Measurements from ENCODE around the gene RASL12.

RASL12 gene

GRCh38 chr15:65072617-65073016 is 4.8 kb upstream of the RASL12 start:
- no peak for DNase-seq

GRCh38 chr15:65072027-65072426 is 4.2 kb upstream of the RASL12 start:
- DNase-seq: no peak

GRCh38 chr15:65071381-65071811 is 3.6 kb upstream of the RASL12 start:
- DNase-seq: no peak

GRCh38 chr15:65069779-65070546 is 2.2 kb upstream of the RASL12 start:
- DNase-seq: no peak

GRCh38 chr15:65069179-65069578 is 1.4 kb upstream of the RASL12 start:
- DNase-seq: no peak

- no peak for DNase-seq
Observed at GRCh38 chr15:65068403-65068788, 605 bp upstream of the RASL12 start.

GRCh38 chr15:65067317-65067644 is 510 bp downstream of the RASL12 start:
- no peak for DNase-seq

- DNase-seq: no peak
Observed at GRCh38 chr15:65066635-65067316, 1.0 kb downstream of the RASL12 start.

GRCh38 chr15:65066001-65066634 is 1.7 kb downstream of the RASL12 start:
- DNase-seq: no peak

GRCh38 chr15:65062726-65063125 is 5.1 kb downstream of the RASL12 start:
- DNase-seq: no peak

GRCh38 chr15:65062061-65062460 is 5.7 kb downstream of the RASL12 start:
- no peak for DNase-seq

- DNase-seq: no peak
Observed at GRCh38 chr15:65060641-65061397, 7.0 kb downstream of the RASL12 start.

- DNase-seq: no peak
Observed at GRCh38 chr15:65059931-65060596, 7.7 kb downstream of the RASL12 start.

GRCh38 chr15:65059369-65059750 is 8.4 kb downstream of the RASL12 start:
- no peak for DNase-seq

GRCh38 chr15:65058394-65059368 is 9.1 kb downstream of the RASL12 start:
- DNase-seq: no peak

GRCh38 chr15:65057549-65057940 is 10.2 kb downstream of the RASL12 start:
- DNase-seq: no peak

- no peak for DNase-seq
Observed at GRCh38 chr15:65056868-65057548, 10.8 kb downstream of the RASL12 start.

GRCh38 chr15:65056106-65056505 is 11.7 kb downstream of the RASL12 start:
- DNase-seq: no peak

GRCh38 chr15:65055201-65055870 is 12.5 kb downstream of the RASL12 start:
- no peak for DNase-seq
